Vagina (tissue), 2 donors: ENCODE data around the gene KDM8.

Experiments
- CTCF ChIP-seq, 3 experiments: fragments of 450-650 bp in 2 of 3; fragments of 200-600 bp in 1 of 3; sonication (generic) in 1 of 3; IDR thresholded peaks; one replicate each; pipeline ENCODE4 v1.5.1; 2017 to 2019; ENCODE audit warnings: antibody characterized with exemption in 3 of 3, mild to moderate bottlenecking in 2 of 3, moderate library complexity in 2 of 3
- POLR2A ChIP-seq, 2 donors: fragments of 450-650 bp; IDR thresholded peaks; one replicate each; pipeline ENCODE4 v1.6.1; 2017; ENCODE audit warnings: antibody characterized with exemption in 2 of 2, mild to moderate bottlenecking in 2 of 2, moderate library complexity in 2 of 2
- POLR2AphosphoS5 ChIP-seq, 2 donors: sonication (generic); formaldehyde crosslinking; IDR thresholded peaks; one replicate each; pipeline ENCODE4 v1.9.0; 2017; ENCODE audit warnings: antibody characterized with exemption in 2 of 2, mild to moderate bottlenecking in 2 of 2, low read depth in 1 of 2; ENCODE audit not compliant: insufficient read depth in 1 of 2

DNA sequence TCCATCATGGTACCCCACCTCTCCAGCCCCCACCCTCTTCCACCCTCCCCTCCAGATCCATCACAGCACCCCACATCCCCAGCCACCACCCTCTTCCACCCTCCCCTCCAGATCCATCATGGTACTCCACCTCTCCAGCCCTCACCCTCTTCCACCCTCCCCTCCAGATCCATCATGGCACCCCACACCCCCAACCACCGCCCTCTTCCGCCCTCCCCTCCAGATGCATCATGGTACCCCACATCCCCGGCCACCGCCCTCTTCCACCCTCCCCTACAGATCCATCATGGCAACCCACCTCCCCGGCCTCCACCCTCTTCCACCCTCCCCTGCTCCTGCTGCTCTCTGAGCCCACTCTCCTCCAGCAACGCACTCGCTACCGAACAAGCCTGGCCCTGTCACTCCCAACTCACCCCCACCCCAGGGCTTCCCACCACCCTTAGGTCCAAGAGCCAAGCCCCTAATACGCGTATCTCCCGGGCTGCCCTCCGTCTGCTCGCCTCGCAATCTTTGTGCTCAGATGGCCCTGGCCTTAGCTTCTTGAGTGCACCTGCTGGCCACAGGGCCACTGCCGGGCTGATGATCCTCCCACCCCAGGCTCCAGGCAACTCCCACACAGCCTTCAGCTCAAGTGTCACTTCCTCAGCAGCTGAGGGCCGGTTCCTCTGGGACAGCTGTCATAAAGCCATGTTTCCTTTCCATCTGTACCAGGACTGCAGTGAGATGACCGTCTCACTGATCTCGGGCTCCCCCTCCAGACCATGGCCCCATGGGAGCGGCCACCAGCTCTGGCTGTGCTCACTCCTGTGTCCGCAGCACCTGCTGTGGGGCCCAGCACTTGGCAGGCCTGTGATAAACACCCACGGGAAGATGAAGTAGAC lies 25.5 kb downstream of the KDM8 start:
- no peak for TF ChIP-seq CTCF (IDR thresholded peaks at IDR 0.05)
- TF ChIP-seq POLR2A (IDR thresholded peaks at IDR 0.05), result no peak
- no peak for TF ChIP-seq POLR2AphosphoS5 (IDR thresholded peaks at IDR 0.05; ENCODE audit: insufficient read depth in 1 of 2, low read depth in 1 of 2)
